ENCODE measurements around the gene RPF1.
"Not testable (repeated sequence)": the region's sequence is repeated elsewhere in the genome, so short reads cannot be mapped to it uniquely, and the experiment has no call there.

Gene RPF1, protein sequence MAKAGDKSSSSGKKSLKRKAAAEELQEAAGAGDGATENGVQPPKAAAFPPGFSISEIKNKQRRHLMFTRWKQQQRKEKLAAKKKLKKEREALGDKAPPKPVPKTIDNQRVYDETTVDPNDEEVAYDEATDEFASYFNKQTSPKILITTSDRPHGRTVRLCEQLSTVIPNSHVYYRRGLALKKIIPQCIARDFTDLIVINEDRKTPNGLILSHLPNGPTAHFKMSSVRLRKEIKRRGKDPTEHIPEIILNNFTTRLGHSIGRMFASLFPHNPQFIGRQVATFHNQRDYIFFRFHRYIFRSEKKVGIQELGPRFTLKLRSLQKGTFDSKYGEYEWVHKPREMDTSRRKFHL

GRCh38 chr1:84478876-84479868 lies at the start of gene RPF1:
Gene RPF1 (plus strand): TSS chr1:84479266. CDS start chr1:84479282, 16 bp downstream.
- peak; percentile 62 to 74 (median 66) for DNase-seq (ENCODE audit: low read depth in 3 of 3)

DNA sequence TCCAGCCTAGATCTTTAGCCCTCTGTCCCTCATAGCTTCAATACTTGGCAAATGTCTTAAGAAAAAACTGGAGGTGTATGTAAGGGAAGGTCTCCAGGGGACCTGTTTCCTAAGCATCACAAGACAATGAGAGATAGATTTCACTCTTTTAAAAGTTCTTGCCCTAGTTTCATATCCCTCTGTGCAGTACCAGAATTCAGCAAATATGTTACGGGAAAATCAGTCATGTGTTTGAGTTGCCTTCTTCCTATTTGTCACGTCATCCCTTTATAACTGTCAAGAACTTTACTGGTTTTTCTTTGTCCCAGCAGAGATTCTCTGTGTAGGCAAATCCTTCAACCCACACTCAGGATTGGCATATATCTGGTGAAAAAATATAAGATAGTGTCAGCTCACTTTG lies 48.5 kb upstream of the RPF1 start:
- no peak for DNase-seq (ENCODE audit: low read depth in 3 of 3)

DNA sequence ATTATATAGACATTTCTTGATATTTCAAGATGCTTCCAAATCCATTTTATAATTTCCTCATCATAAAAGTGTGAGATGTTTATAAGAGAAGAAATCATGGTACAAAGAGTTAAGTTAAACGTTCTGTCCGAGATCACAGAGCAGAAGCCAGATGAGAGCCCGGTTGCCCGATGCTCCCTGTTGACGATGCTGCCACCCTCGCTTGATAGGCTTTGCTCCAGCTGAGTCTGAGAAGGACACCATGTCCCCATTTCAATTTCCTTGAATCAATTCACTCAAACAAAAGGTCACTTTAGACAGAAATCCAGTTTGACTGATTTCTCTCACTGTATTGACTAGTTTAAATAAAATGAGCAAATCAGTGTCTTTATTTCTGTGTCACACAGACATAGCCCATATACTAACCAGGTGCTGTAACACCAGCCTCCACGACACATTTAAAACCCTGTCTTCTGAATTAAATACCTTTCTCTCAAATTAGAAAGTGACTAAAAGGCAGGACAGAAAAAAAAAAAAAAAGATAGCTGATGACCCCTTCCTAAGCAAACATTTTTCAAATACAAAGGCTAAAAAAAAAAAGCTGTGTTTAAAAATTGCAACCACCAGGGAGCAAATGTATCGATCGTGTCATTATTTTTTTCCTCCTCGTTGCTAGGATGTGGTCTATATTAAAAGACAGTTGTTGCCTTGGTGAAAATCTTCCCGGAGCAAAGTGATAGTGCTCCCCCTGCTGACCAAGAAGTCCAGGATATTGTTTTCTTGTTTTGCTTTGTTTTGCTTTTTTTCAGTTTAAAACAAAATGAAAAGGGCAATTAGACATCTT lies 45.6 kb upstream of the RPF1 start:
- peak; percentile 24 to 31 (median 31) for DNase-seq (ENCODE audit: low read depth in 3 of 3)

DNA sequence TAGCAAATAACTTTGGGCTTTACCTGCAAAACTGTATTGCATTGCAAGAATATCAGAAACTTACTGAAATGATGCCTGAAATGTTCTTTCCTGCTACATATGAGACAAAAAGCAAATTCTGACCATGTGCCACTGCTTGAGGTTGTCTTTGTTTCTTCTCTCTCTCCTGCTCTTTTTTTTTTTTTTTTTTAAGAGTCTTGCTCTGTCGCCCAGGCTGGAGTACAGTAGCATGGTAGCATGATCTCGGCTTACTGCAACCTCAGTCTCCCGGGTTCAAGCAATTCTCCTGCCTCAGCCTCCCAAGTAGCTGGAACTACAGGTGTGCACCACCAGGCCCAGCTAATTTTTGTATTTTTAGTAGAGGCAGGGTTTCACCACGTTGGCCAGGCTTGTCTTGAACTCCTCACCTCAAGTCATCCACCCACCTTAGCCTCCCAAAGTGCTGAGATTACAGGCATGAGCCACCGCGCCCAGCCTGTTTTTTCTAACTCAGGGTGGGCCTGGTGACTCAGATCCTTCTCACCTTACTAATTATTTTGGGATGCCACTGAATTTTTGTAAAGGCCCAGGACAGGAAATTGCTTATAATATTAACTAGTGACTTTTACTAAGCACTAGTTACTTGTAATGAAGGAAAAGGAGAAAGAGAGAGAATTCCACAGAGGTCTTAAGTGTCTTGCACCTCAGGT lies 44.8 kb upstream of the RPF1 start:
- DNase-seq (ENCODE audit: low read depth in 3 of 3) = no peak

DNA sequence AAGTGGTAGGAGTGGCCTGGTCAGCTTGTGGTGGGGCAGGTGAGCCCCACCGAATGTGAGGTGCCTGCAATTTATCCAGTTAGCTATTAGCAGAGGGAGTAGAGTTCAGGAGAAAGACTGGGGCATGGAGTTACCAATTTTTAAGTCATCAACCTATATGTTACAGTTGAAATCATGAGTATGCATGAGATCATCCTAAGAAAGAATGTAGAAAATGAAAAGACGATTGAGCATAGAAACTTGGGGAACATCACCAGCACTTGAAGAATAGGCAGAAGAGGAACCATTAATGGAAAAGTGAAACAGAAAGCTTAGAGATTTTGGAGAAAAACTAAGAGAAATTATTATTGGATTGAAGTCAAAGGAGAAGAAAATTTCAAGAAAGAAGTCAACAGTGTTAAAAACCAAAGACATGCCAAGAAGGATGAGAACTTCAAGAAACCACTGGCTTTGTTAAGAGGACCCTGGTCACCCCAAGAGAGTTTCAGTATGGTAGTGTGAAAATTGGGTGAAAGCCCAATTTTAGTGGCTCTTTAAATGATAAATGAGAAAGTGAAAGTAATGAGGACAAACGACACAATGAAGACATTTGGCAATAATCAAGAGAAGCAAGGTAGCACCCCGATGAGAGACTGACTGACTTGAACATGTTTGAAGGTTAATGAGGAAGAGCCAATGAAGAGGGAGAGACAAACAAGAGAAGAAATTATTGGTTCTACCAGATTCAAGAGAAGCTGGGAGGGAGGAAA lies 44.1 kb upstream of the RPF1 start:
- no peak for DNase-seq (ENCODE audit: low read depth in 3 of 3)

DNA sequence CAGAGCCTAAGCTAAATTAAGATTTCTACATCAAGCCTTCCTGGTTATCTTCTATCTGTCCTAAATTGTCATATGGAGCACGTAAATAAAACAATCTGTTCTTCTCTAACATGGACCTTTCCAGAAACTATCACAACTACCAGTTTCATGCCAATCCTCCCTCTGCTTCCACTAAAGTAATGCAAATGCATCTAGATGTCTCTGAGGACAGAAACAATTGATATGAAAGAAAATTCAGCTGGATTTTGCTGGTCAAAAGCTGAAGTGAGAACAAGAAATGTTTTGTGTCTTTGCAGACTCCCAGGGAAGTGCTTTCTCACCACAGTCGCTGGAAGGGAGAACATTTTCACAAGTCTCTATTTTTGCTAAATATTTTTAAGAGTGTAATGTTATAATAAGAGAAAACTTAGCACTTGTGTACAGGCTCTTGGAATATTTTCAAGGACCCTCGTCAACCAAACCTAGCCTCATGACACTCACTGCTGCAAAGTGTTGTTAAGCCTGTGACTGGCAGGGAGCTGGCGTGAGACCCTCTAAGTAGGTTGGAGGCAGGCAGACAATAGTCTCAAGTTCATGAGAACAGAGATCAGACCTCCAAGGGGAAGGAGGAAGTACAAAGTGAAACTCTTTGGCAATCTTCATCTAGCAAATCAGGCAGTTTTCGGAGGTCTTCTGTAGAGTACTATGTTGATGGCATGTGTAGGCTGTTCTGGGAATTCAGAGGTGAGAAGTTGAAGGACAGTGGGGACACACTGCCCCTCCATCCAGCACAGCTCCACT lies 42.0 kb upstream of the RPF1 start:
- DNase-seq (ENCODE audit: low read depth in 3 of 3) = no peak

DNA sequence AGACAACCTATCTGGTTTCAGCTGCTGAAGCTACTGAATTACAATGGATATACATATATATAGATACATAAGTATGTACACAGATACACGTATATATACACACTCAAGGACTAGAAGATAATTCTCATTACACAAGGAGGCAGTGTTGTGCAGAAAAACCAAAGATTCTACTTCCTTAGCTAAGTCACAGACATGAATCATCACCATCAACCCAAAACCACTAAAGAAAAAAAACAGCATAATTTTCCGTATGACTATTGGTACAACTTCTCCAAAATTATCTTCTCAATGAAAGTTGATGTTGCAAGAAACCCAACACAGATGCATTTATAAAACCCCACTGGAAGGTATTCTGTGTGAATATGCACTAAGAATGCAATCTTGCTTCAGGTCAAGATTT lies 36.8 kb upstream of the RPF1 start:
- no peak for DNase-seq (ENCODE audit: low read depth in 3 of 3)

- DNase-seq (ENCODE audit: low read depth in 3 of 3) = peak in 1 of 3 experiments; percentile 25
These were observed 36.1 kb upstream of the RPF1 start for GRCh38 chr1:84442747-84443646.

DNA sequence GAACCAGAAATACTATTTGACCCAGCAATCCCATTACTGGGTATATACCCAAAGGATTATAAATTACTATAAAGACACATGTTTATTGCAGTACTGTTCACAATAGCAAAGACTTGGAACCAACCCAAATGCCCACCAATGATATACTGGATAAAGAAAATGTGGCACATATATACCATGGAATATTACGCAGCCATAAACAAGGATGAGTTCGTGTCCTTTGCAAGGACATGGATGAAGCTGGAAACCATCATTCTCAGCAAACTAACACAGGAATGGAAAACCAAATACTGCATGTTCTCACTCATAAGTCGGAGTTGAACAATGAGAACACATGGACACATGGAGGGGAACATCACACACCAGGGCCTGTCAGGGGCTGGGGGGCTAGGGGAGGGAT lies 30.4 kb upstream of the RPF1 start:
- not testable (repeated sequence) for DNase-seq (ENCODE audit: low read depth in 3 of 3)

DNA sequence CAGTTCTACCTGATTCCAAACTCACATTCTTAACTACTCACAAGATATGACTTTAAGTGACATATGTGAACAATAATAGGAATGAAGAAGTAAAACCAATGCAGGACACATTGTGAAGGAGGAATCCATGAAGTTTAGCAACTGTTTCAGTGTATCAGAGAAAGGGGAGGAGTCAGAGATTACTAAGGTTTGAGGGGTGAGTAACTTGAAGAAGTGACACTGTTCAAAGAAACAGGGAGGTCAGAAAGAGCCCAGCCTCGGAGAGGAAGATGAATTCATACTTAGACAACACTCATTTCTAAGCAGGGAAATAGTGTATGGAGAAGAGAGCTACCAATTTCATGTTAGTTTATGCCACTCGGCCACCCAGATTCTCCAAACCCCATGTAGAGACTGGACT lies 28.2 kb upstream of the RPF1 start:
- DNase-seq (ENCODE audit: low read depth in 3 of 3) = no peak

GRCh38 chr1:84452436-84452835 lies 26.6 kb upstream of the RPF1 start:
- no peak for DNase-seq (ENCODE audit: low read depth in 3 of 3)

GRCh38 chr1:84462118-84462517 lies 16.9 kb upstream of the RPF1 start:
- no peak for DNase-seq (ENCODE audit: low read depth in 3 of 3)

DNA sequence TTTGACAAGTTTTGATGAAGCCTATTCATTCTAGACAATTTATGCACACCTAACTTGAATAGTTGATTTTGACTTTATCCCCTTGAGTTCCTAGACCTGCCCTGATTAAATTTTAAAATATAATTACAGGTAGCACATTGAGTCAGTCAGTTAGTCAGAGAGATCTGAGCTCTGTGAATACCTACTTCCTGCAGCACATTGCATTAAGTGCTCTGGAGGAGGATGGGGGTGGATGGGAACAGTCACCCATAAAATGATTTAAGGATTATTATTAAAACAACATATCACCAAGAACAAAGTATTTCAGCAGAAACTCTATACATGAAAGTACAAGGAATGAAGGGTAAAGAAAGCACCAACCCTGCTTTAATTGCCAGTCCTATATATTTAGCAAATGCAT lies 11.8 kb upstream of the RPF1 start:
- DNase-seq (ENCODE audit: low read depth in 3 of 3) = no peak

DNA sequence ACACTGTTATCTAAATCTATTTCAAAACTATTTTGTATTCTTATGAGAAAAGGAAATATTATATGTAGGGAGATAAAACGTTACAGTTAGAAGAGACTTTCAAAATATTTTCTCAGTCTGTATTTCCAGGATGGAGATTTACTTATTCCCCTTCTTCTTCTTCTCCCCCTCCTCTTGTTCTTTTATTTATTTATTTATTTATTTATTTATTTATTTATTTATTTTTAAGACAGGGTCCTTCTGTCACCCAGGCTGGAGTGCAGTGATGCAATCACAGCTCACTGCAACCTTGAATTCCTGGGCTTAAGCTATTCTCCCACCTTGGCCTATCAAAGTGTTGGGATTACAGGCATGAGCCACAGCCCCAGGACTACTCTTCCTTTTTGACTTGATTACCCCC lies 2.8 kb upstream of the RPF1 start:
- no peak for DNase-seq (ENCODE audit: low read depth in 3 of 3)

- DNase-seq (ENCODE audit: low read depth in 3 of 3) = no peak
These were observed 932 bp downstream of the RPF1 start for GRCh38 chr1:84479998-84480397.

DNA sequence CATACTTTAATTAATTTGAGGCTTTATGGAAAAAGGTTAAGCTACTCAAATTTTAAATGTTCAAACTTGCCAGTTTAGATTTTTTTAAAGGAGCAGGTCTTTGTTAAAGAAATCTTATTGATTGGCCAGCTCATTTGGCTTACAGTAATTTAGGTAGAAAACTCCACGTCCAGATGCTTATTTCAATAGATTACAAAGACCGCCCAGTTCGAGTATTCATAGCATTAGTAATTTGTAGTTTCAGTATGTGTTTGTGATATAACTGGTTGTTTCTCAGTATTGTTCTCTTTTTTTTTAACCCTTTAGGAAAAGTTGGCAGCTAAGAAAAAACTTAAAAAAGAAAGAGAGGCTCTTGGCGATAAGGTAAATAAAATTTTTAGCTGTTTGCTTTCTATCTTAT lies 1.6 kb downstream of the RPF1 start:
- DNase-seq (ENCODE audit: low read depth in 3 of 3) = no peak

GRCh38 chr1:84481317-84481716 lies 2.3 kb downstream of the RPF1 start:
- DNase-seq (ENCODE audit: low read depth in 3 of 3) = no peak

DNA sequence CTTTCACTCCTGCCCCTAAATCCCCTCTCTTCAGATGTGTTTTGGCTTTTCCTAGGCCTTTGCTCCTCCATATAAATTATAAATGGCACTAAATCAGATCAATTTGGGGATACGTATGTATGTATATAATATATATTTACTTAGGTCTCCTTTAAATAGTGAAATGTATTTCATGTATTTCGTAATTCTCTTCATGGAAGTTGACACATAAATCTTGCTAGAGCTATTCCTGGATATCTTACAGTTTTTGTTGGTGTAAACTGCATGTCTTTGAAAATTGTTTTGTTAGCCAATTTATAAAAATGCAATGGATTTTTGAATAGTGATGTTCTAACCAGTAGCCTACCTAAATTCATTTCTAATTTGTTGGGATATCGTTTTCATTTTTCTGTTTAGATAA lies 9.0 kb downstream of the RPF1 start:
- no peak for DNase-seq (ENCODE audit: low read depth in 3 of 3)

DNA sequence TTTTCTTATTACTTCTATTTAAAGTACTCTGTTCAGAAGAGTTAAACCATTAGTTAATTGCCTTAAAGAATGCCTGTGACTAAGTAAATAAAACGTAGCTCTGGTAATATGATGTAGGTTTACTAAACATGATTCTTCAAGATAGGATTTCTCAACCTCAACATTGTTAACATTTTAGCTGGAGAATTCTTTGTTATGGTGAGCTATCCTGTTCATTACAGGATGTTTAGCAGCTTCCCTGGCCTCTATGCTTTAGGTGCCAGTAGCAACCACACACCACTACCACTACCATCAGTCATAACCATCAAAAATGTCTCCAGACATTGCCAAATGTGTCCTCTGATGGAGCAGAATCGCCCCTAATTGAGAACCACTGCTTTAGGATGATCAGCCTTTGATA lies 10.7 kb downstream of the RPF1 start:
- no peak for DNase-seq (ENCODE audit: low read depth in 3 of 3)

Measured in stimulated activated CD4-positive, alpha-beta T cell treated with anti-CD3 and anti-CD28 coated beads, TNF-alpha, amount 100 ng/mL, for 24 hours (primary cell).